Fibroblast of lung (primary cell): ENCODE results near the gene SLCO1B3.

Source experiments
- EZH2 ChIP-seq: IDR thresholded peaks from 2 replicates; pipeline ENCODE4 v1.5.1; 2012; ENCODE audit warnings: low read length, control low read depth, mild to moderate bottlenecking; ENCODE audit errors: missing control alignments
- TF ChIP-seq, protein P1 (sequence below), 2 donors: IDR thresholded peaks in 1 of 2; conservative IDR thresholded peaks in 1 of 2; 1 replicate in 1 of 2; 2 replicates in 1 of 2; pipeline ENCODE4 v1.5.1; 2011 to 2012; ENCODE audit warnings: low read length in 2 of 2, control low read depth in 1 of 2, inconsistent platforms in 1 of 2, low read depth in 1 of 2, mild to moderate bottlenecking in 1 of 2

GRCh38 chr12:20865873-20866272 is 55.4 kb downstream of the SLCO1B3 start:
- no peak for TF ChIP-seq EZH2
- TF ChIP-seq, protein P1, sequence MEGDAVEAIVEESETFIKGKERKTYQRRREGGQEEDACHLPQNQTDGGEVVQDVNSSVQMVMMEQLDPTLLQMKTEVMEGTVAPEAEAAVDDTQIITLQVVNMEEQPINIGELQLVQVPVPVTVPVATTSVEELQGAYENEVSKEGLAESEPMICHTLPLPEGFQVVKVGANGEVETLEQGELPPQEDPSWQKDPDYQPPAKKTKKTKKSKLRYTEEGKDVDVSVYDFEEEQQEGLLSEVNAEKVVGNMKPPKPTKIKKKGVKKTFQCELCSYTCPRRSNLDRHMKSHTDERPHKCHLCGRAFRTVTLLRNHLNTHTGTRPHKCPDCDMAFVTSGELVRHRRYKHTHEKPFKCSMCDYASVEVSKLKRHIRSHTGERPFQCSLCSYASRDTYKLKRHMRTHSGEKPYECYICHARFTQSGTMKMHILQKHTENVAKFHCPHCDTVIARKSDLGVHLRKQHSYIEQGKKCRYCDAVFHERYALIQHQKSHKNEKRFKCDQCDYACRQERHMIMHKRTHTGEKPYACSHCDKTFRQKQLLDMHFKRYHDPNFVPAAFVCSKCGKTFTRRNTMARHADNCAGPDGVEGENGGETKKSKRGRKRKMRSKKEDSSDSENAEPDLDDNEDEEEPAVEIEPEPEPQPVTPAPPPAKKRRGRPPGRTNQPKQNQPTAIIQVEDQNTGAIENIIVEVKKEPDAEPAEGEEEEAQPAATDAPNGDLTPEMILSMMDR (conservative IDR thresholded peaks at IDR 0.05 in 1 of 2, IDR thresholded peaks at IDR 0.05 in 1 of 2; ENCODE audit: low read depth in 1 of 2, low read length in 2 of 2): no peak
